HG03280 (cell line): ENCODE measurements around the gene TMEM121B.

Source experiments
- ATAC-seq: cut with Tn5 transposase; IDR thresholded peaks from one replicate; pipeline ENCODE4 v1.9.1; 2021; ENCODE audit warnings: mild to moderate bottlenecking, moderate library complexity; ENCODE audit not compliant: unreplicated experiment

TMEM121B gene

GRCh38 chr22:17095538-17095937 is 25.6 kb downstream of the TMEM121B start:
- no peak for ATAC-seq

GRCh38 chr22:17093081-17093480 is 28.1 kb downstream of the TMEM121B start:
- no peak for ATAC-seq

DNA sequence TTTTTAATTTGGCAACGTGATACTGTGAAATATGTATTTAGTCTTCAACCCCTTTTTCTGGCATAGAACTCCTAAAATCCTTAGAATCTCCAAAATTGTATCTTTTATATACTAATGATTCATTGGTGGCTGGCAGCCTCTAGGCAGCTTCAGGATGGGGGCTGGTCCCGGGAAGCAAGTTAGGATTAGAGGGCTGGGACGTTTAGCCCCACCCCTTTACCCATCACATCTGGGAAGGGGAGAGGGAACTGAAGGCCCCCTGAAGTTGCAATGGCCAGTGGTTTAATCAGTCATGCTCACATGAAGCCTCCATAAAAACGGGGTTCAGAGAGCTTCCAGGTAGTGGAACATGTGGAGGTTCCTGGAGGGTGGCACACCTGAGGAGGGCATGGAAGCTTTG is 29.3 kb downstream of the TMEM121B start:
- ATAC-seq: no peak

GRCh38 chr22:17090550-17090949 is 30.6 kb downstream of the TMEM121B start:
- ATAC-seq: no peak

GRCh38 chr22:17087498-17088131 is 33.5 kb downstream of the TMEM121B start:
- ATAC-seq: no peak

GRCh38 chr22:17086788-17087497 is 34.2 kb downstream of the TMEM121B start:
- no peak for ATAC-seq

GRCh38 chr22:17086296-17086695 is 34.9 kb downstream of the TMEM121B start:
- no peak for ATAC-seq

DNA sequence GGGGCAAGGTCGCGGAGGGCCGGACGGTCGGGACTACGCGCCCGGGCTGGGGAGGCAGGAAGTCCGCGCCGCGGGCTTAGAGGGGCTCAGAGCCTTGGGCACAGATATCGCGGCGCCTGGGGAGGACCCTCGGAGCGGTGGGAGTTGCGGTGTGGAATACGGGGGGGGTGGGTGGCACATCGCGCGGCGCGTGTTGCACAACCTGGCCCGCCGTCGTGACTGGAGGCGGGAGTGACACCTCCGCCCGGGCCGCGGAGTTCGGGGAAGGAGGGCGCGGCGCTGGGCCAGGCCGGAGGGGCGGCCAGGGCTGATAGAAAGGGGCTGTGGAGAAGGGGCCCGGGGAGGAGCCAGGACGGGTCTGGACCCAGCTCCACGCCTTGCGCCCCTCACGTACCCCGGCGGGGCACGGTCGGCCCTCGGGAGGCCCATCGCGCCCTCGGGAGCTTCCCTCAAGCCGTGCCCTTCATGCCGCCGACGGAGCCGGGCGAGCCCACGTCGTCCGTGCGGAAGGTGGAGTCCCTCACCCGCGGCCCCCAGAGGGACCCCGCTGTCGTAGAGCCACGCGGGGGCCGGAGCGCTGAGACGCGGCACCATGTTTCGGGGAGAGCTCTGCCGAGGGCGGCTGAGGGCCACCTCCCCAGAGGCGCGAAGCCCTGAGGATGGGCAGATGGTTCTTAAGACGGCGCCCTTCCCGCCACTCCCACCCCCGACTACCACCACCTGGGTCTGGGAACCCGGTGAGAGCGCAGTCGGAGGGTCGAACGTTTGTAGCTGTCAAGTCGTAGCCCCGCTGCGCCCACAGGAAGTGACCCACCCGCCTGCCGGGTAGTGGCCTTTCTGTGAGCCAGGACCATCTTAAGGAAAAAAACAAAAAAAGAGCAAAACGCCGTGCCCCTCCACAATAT is 35.6 kb downstream of the TMEM121B start:
- peak; percentile 9 for ATAC-seq

GRCh38 chr22:17084554-17085276 is 36.4 kb downstream of the TMEM121B start, which contains the start of gene IL17RA:
Gene IL17RA (plus strand): TSS chr22:17085000. CDS start chr22:17085092, 92 bp downstream.
- peak; percentile 93 for ATAC-seq

- no peak for ATAC-seq
Observed at GRCh38 chr22:17083811-17084441, 37.2 kb downstream of the TMEM121B start.

- ATAC-seq: no peak
Observed at GRCh38 chr22:17083255-17083654, 37.9 kb downstream of the TMEM121B start.

- no peak for ATAC-seq
Observed at GRCh38 chr22:17079572-17079971, 41.6 kb downstream of the TMEM121B start.

DNA sequence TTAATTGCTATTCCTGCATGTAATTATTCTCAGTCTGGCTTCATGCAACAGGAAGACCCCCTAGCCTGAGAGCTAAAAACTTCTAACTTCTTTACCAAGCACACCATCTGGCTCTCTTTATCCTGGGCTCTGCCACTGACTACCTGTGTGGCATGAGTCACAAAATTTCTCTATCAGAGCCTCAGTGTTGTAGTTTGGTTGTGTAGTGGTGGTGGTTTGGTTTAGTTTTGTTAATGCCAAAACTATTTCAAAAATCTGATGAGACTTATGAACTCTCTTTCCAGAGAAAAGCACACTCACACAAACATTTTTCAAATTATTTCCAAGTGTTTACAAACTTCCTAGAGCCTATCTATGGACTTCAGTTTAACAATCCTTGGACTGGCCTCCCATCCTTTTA is 43.9 kb downstream of the TMEM121B start:
- no peak for ATAC-seq

DNA sequence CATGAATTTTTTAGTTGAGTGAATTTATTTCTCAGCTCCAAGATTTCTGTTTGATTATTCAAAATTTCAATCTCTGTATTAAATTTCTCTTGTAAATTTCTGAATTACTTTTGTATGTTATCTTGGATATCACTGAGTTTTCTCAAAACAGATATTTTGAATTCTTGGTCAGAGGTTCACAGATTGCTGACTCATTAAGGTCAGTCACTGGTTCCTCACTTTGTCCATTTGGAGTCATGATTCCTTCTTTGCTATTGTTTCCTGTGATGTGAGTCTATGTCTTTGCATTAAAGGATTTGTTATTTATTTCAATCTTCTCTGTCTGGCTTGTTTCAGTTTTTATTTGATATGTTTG is 46.5 kb downstream of the TMEM121B start:
- no peak for ATAC-seq

DNA sequence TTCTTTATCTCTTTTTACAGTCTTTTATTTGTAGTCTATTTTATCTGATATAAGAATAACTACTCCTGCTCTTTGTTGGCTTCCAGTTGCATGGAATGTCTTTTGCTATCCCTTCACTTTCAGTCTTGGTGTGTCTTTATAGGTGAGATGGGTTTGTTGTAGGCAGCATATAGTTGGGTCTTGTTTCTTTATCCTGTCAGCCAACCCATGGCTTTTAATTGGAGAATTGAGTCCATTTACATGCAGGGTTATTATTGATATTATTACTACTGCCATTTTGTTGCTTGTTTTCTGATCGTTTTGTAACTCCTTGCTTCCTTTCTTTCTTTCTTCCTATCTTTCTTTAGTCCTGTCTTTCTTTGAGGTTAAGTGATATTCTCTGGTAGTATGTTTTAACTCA is 48.3 kb downstream of the TMEM121B start:
- no peak for ATAC-seq
